Activated CD4-positive, alpha-beta memory T cell treated with anti-CD3 and anti-CD28 coated beads for 36 hours (primary cell): ENCODE results near the gene USP3. TPM values are rescaled to one million over a fixed set of nuclear protein-coding genes. Genes with fewer than 3 reads are reported as not detected.

Experiments
- CTCF ChIA-PET: fragments of 350-600 bp; sonication (Branson Sonifier 250); formaldehyde crosslinking; loops from one replicate; lab custom pipeline; 2021; ENCODE audit warnings: antibody characterized with exemption, inconsistent platforms; lab: Charles Lee
- POLR2A ChIA-PET: fragments of 350-600 bp; sonication (Branson Sonifier 250); formaldehyde crosslinking; loops from one replicate; lab custom pipeline; 2021; ENCODE audit warnings: antibody characterized with exemption; lab: Charles Lee
- DNase-seq: peaks from one replicate; pipeline ENCODE4 v3.0.0-alpha.2; 2020
- H3K27ac Mint-ChIP-seq: one replicate; pipeline ENCODE4 v1.8.0; 2021; ENCODE audit warnings: mixed read lengths
- H3K27me3 Mint-ChIP-seq: one replicate; pipeline ENCODE4 v1.8.0; 2021; ENCODE audit warnings: mixed read lengths
- H3K36me3 Mint-ChIP-seq: one replicate; pipeline ENCODE4 v1.8.0; 2021; ENCODE audit warnings: mixed read lengths
- H3K4me1 Mint-ChIP-seq: one replicate; pipeline ENCODE4 v1.8.0; 2021; ENCODE audit warnings: low read depth, mixed read lengths
- H3K4me3 Mint-ChIP-seq: one replicate; pipeline ENCODE4 v1.8.0; 2021; ENCODE audit warnings: mild to moderate bottlenecking, mixed read lengths
- H3K9me3 Mint-ChIP-seq: one replicate; pipeline ENCODE4 v1.8.0; 2021; ENCODE audit warnings: mixed read lengths
- intact Hi-C: fragments of 100-400 bp; cut with micrococcal nuclease; formaldehyde crosslinking; loops from one replicate; pipeline ENCODE4 v1.15.1; 2023
- total RNA-seq, 2 experiments: library from RNA; stranded (reverse); gene quantifications; one replicate each; pipeline ENCODE4 v1.2.3, GENCODE V29; 2021

Gene USP3
- total RNA-seq, 2 experiments from 2014 or later, result 46.1 to 48.9 TPM

- peaks cover 22% of the 10 kb centered on the region for H3K4me1 Mint-ChIP-seq
- intact Hi-C loops, result loop anchor here (5.0 kb wide), 2 partner anchors 87 to 427 kb away; no protein-coding TSS in a partner anchor
- no peak for DNase-seq
- POLR2A ChIA-PET, result interaction anchor here (0.9 kb wide), 1 partner anchor 15 kb away, joined by 3 read pairs; no protein-coding TSS in a partner anchor
- no peaks in the 10 kb centered on the region for H3K27me3 Mint-ChIP-seq
- CTCF ChIA-PET, result interaction anchor here (0.7 to 2.3 kb wide), 4 partner anchors 13 to 287 kb away, joined by 4 to 17 read pairs (median 6); no protein-coding TSS in a partner anchor
- H3K36me3 Mint-ChIP-seq, result no peaks in the 10 kb centered on the region
- H3K9me3 Mint-ChIP-seq, result no peaks in the 10 kb centered on the region
- H3K27ac Mint-ChIP-seq, result no peak overlapping the region
- H3K4me3 Mint-ChIP-seq, result no peak overlapping the region
These were observed 39.3 kb upstream of the USP3 start for GRCh38 chr15:63465104-63465503.

DNA sequence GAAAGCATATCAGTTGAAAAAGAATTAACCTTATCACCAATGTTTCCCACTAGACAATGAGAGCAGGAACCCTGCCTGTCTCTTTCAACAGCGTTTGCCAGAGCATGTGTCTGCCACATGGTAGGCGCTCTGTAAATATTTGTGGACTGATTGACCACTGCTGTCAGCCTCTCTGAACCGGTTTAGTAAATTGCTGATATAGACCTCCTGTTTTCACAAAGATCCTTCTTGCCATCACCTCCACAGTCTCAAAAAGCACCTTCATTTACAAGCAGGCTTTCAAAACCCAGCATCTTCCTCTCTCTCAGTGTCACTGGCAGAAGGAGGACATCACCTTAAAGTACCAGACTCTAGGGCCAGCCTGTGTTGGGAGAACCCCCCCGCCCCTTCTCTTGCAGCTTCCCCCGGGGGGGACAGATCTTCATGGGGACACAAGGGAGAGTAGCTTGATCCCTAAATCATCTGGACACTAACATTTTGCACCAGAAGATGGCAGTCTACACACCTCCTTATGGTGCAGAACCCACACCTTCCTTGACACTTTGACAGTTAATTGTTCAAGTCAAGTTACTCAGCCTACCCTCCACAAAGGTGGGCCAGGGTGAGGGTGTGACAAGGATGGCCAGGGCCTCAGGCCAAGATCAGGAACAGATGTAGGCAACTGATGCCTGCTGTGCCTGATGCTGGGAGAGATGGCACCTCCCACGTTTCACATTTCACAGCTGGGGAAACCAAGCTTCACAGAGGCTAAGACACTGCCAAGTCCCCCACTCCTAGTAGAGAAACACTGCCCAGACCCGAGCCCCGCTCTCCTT is 37.8 kb upstream of the USP3 start:
- ChIA-PET POLR2A (interaction anchor here (0.9 to 1.7 kb wide), 4 partner anchors 39 to 144 kb away, joined by 3 to 11 read pairs (median 4); no protein-coding TSS in a partner anchor), CTCF (interaction anchor here (0.6 to 2.3 kb wide), 58 partner anchors 8 to 601 kb away, joined by 3 to 69 read pairs (median 4); partner anchors contain the start of gene DAPK2)
- peak overlapping the region; percentile 35 for H3K27ac Mint-ChIP-seq
- H3K9me3 Mint-ChIP-seq, result no peaks in the 10 kb centered on the region
- H3K4me3 Mint-ChIP-seq, result no peak overlapping the region
- H3K36me3 Mint-ChIP-seq, result no peaks in the 10 kb centered on the region
- peaks cover 23% of the 10 kb centered on the region for H3K4me1 Mint-ChIP-seq
- peak; percentile 46 for DNase-seq
- H3K27me3 Mint-ChIP-seq, result no peaks in the 10 kb centered on the region
- intact Hi-C loops, result loop anchor here (1.0 to 5.0 kb wide), 3 partner anchors 86 to 426 kb away; no protein-coding TSS in a partner anchor

DNA sequence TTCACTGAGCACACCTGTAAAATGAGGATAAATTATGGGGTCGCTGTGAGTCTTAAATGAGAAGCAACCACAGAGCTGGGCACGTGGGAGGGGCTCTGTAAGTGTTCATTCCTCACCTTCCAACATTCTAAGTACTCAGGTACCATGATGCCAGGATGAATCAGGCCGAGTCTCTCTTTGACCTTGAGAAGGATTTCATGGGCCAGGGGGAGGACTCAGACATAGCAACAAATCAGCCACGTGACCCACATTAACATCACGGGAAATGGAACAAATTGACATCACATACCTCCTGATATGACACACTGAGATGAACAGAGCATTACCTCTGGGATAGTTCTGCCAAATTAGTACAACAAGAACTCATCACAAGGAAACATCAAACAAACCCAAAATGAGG is 35.2 kb upstream of the USP3 start:
- ChIA-PET CTCF (interaction anchor here (0.8 to 1.6 kb wide), 6 partner anchors 13 to 570 kb away, joined by 3 to 5 read pairs (median 4); partner anchors contain the start of gene USP3), POLR2A (no interaction called here)
- H3K4me3 Mint-ChIP-seq, result no peak overlapping the region
- no peaks in the 10 kb centered on the region for H3K36me3 Mint-ChIP-seq
- no peaks in the 10 kb centered on the region for H3K9me3 Mint-ChIP-seq
- DNase-seq, result peak; percentile 72
- peaks cover 39% of the 10 kb centered on the region for H3K4me1 Mint-ChIP-seq
- no peaks in the 10 kb centered on the region for H3K27me3 Mint-ChIP-seq
- intact Hi-C loops, result loop anchor here (1.0 to 5.0 kb wide), 4 partner anchors 10 to 423 kb away; partner anchors contain the start of gene USP3
- H3K27ac Mint-ChIP-seq, result peak overlapping the region; percentile 9

DNA sequence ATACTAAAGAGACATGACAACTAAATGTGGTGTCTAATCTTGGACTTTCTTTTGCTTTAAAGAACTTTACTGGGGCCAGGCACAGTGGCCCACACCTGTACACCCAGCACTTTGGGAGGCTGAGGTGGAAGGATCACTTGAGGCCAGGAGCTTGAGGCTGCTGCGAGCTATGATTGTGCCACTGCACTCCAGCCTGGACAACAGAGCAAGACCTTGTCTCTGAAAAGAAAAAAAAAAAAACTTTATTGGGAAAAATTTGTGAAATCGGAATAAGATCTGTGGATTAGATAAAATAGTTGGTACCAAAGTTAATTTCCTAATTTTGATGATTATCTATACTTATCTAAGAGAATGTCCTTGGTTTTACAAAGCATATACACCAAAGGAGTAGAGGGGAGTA is 34.4 kb upstream of the USP3 start:
- intact Hi-C loops, result loop anchor here (1.0 to 10.0 kb wide), 5 partner anchors 9 to 422 kb away; partner anchors contain the start of genes HERC1 and USP3
- H3K4me3 Mint-ChIP-seq, result no peak overlapping the region
- ChIA-PET CTCF (interaction anchor here (0.8 to 2.0 kb wide), 3 partner anchors 18 to 130 kb away, joined by 4 to 6 read pairs (median 5); partner anchors contain the start of gene USP3), POLR2A (no interaction called here)
- no peaks in the 10 kb centered on the region for H3K36me3 Mint-ChIP-seq
- H3K9me3 Mint-ChIP-seq, result no peaks in the 10 kb centered on the region
- no peak for DNase-seq
- H3K27me3 Mint-ChIP-seq, result no peaks in the 10 kb centered on the region
- peaks cover 47% of the 10 kb centered on the region for H3K4me1 Mint-ChIP-seq
- no peak overlapping the region for H3K27ac Mint-ChIP-seq

DNA sequence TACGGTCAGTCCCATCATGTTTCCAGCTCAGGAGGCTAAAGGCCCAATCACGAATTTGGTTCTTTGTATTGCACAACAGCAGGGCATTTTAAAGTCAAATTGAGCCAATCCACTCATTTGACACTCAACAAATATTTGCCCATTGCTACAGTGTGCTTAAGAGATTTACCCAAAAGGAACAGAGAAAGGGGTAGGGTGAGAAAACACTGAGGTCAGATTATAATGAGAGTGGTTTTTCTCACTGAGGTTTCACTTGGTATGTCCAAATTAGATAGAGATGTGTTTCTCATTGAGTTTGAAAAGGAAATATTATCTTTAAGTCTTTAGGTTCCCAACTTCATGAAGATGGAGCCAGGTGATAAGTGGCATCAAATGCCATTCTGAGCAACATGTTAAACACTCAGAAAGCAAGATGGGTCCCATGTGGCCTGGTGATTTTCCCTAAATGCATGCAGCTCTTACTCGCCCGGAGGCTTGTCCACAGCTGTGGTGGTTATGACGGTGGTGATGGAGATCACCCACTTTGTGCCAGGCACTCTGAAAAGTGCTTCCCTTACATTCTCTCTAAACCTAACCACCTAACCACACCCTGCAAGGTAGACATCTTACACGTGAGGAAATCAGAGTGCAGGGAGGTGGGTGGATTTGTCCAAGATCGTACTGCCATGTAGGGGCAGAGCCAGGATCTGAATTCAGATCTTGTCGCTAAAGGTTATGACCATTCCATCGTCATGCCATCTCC is 31.2 kb upstream of the USP3 start:
- ChIA-PET POLR2A (interaction anchor here (1.5 kb wide), 1 partner anchor 31 kb away, joined by 6 read pairs; the partner anchor contains the start of gene USP3), CTCF (interaction anchor here (0.7 to 2.5 kb wide), 6 partner anchors 10 to 126 kb away, joined by 3 to 9 read pairs (median 3); partner anchors contain the start of gene USP3)
- H3K9me3 Mint-ChIP-seq, result no peaks in the 10 kb centered on the region
- peak; percentile 66 for DNase-seq
- intact Hi-C loops, result loop anchor here (10.0 kb wide), 1 partner anchor 362 kb away; the partner anchor contains the start of gene HERC1
- H3K27ac Mint-ChIP-seq, result peak overlapping the region; percentile 36
- no peak overlapping the region for H3K4me3 Mint-ChIP-seq
- H3K4me1 Mint-ChIP-seq, result peaks cover 55% of the 10 kb centered on the region
- H3K36me3 Mint-ChIP-seq, result no peaks in the 10 kb centered on the region
- H3K27me3 Mint-ChIP-seq, result no peaks in the 10 kb centered on the region

DNA sequence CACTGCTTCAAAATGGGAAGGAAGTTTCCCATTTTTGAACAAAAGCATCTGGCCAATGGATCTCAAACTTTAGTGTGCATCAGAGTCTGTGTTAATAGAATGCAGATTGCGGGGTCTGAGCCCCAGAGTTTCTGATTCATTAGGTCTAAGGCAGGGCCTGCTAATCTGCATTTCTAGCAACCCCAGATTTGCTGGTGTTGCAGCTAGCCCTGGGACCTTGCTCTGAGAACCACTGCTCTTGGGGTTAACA is 30.7 kb upstream of the USP3 start:
- CTCF ChIA-PET, result interaction anchor here (0.8 to 2.5 kb wide), 5 partner anchors 9 to 125 kb away, joined by 3 to 9 read pairs (median 5); partner anchors contain the start of gene USP3
- POLR2A ChIA-PET, result interaction anchor here (1.5 kb wide), 1 partner anchor 30 kb away, joined by 6 read pairs; the partner anchor contains the start of gene USP3
- H3K27me3 Mint-ChIP-seq, result no peaks in the 10 kb centered on the region
- peak overlapping the region; percentile 36 for H3K27ac Mint-ChIP-seq
- H3K36me3 Mint-ChIP-seq, result no peaks in the 10 kb centered on the region
- H3K9me3 Mint-ChIP-seq, result no peaks in the 10 kb centered on the region
- peaks cover 55% of the 10 kb centered on the region for H3K4me1 Mint-ChIP-seq
- DNase-seq, result no peak
- intact Hi-C loops, result loop anchor here (10.0 kb wide), 1 partner anchor 361 kb away; the partner anchor contains the start of gene HERC1
- no peak overlapping the region for H3K4me3 Mint-ChIP-seq

GRCh38 chr15:63473999-63474809 is 30.2 kb upstream of the USP3 start:
- Mint-ChIP-seq H3K9me3 (no peaks in the 10 kb centered on the region), H3K27me3 (no peaks in the 10 kb centered on the region), H3K4me1 (peaks cover 55% of the 10 kb centered on the region), H3K27ac (peak overlapping the region; percentile 72), H3K36me3 (no peaks in the 10 kb centered on the region), H3K4me3 (peak overlapping the region; percentile 43)
- intact Hi-C loops, result loop anchor here (10.0 kb wide), 1 partner anchor 361 kb away; the partner anchor contains the start of gene HERC1
- peak; percentile 84 for DNase-seq
- ChIA-PET CTCF (interaction anchor here (0.7 to 2.5 kb wide), 7 partner anchors 7 to 125 kb away, joined by 3 to 9 read pairs (median 4); partner anchors contain the start of gene USP3), POLR2A (interaction anchor here (1.5 to 2.6 kb wide), 2 partner anchors 30 kb away, joined by 6 to 9 read pairs; partner anchors contain the start of gene USP3)

GRCh38 chr15:63474810-63475316 is 29.5 kb upstream of the USP3 start:
- Mint-ChIP-seq H3K27me3 (no peaks in the 10 kb centered on the region), H3K4me1 (peaks cover 57% of the 10 kb centered on the region), H3K27ac (peak overlapping the region; percentile 72), H3K9me3 (no peaks in the 10 kb centered on the region), H3K36me3 (no peaks in the 10 kb centered on the region), H3K4me3 (no peak overlapping the region)
- intact Hi-C loops, result loop anchor here (10.0 kb wide), 1 partner anchor 360 kb away; the partner anchor contains the start of gene HERC1
- CTCF ChIA-PET, result interaction anchor here (0.7 to 2.5 kb wide), 7 partner anchors 8 to 124 kb away, joined by 3 to 12 read pairs (median 4); no protein-coding TSS in a partner anchor
- peak; percentile 53 for DNase-seq
- POLR2A ChIA-PET, result interaction anchor here (2.6 kb wide), 1 partner anchor 29 kb away, joined by 9 read pairs; the partner anchor contains the start of gene USP3

DNA sequence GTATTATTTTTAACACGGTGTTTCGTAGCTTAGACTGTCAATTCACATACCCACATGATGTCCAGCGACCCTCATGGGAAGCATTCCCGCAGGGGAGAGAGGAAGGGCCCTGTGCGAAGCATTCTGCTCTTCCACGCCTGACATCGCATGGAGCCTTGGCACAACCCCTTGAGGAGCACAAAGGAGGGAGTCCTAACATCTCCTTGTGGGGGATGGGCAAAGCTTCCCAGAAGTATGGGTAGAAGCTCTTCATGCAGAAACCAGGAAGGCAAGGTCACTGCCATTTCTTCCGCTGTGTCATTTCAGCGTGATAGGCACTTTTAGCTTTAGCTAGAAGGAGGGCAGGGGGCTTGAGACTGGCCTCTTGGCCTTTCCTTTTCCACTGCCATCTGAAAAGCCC is 28.7 kb upstream of the USP3 start:
- ChIA-PET CTCF (interaction anchor here (1.1 to 2.5 kb wide), 8 partner anchors 9 to 134 kb away, joined by 3 to 12 read pairs (median 4); no protein-coding TSS in a partner anchor), POLR2A (interaction anchor here (1.5 to 2.6 kb wide), 2 partner anchors 28 to 125 kb away, joined by 6 to 9 read pairs; partner anchors contain the start of gene USP3)
- DNase-seq, result no peak
- Mint-ChIP-seq H3K27me3 (no peaks in the 10 kb centered on the region), H3K4me1 (peaks cover 66% of the 10 kb centered on the region), H3K9me3 (no peaks in the 10 kb centered on the region), H3K27ac (no peak overlapping the region), H3K4me3 (no peak overlapping the region), H3K36me3 (no peaks in the 10 kb centered on the region)
- intact Hi-C loops, result loop anchor here (10.0 kb wide), 1 partner anchor 359 kb away; the partner anchor contains the start of gene HERC1

DNA sequence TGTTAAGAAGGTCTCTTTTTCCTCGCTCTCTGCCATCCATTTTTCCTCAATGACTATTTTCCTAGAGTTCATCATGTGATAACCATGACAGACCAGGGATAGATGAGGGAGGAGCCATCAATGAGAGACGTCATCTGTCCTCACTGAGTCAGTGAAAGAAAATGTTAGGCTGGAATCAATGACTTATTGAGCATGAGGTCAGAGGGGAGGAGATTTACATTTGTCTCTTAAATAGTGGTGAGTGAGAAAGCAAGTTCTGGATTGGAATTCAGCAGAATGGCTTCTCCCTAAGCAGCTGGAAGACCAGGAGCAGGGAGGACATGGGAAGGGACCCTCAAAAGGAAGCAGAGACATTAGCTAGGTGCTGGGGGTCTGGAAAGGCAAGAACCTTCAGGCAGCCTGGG is 28.2 kb upstream of the USP3 start:
- Mint-ChIP-seq H3K36me3 (no peaks in the 10 kb centered on the region), H3K9me3 (no peaks in the 10 kb centered on the region), H3K4me1 (peaks cover 71% of the 10 kb centered on the region), H3K4me3 (no peak overlapping the region), H3K27me3 (no peaks in the 10 kb centered on the region), H3K27ac (peak overlapping the region; percentile 3)
- no peak for DNase-seq
- ChIA-PET CTCF (interaction anchor here (1.1 to 2.5 kb wide), 5 partner anchors 9 to 134 kb away, joined by 3 to 12 read pairs (median 4); no protein-coding TSS in a partner anchor), POLR2A (interaction anchor here (1.5 to 2.6 kb wide), 2 partner anchors 28 to 124 kb away, joined by 6 to 9 read pairs; partner anchors contain the start of gene USP3)
- intact Hi-C loops, result loop anchor here (10.0 kb wide), 1 partner anchor 359 kb away; the partner anchor contains the start of gene HERC1
